NOMO-1 (cell line): ENCODE measurements around the gene ITFG1.

ENCODE experiments used
- DNase-seq, 2 experiments: peaks; one replicate each; lab custom pipeline; 2025; ENCODE audit not compliant: unreplicated experiment in 2 of 2; lab: John Stamatoyannopoulos, UW

ITFG1 gene

DNA sequence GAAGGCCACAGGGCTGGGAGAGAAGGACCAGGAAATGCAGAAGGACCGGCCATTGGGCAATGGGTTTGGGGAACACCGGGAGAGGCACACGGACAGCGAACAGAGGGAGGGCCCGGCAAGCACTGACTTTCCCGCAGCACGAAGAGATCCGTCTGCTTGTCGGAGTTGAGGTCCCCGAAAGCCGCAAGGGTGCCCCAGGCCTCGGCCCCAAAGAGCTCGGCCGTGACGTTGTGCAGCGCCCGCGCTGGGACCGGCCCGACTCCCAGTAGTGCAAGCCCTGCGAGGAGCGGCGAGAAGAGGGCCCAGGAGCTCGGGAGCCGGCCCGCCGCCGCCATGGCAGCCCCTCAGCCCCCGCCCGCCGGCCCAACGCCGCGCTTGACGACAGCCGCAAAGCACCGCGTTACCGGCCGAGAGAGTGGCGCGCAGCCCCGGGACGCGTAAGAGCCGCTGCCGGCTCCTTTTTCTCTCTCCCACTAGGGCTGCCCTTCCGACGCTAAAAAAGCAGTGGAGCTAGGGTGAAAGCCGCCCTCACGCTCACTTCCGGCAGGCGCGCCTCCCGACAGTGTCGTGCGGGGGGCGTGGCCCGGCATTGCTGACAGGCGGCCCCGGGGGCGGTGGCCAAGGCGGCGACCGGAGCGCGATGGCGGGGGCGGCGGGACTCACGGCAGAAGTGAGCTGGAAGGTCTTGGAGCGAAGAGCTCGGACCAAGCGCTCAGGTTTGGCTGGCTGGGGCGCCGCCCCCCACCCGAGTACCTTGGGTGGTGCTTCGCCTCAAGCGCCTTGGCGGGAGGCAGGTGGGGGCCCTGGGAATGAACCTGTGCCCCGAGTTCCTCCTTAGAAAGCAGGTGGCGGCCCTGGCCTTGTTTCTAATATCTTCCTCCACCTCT lies at the start of gene ITFG1, which contains the start of gene PHKB:
Gene ITFG1 (minus strand): TSS at position 353 of the 887 bp plus-strand sequence. CDS start 18 bp downstream, at position 335.
Gene PHKB (plus strand): TSS at position 621 of the 887 bp plus-strand sequence. CDS start 20 bp downstream, at position 641.
- peak; percentile 87 to 93 for DNase-seq

DNA sequence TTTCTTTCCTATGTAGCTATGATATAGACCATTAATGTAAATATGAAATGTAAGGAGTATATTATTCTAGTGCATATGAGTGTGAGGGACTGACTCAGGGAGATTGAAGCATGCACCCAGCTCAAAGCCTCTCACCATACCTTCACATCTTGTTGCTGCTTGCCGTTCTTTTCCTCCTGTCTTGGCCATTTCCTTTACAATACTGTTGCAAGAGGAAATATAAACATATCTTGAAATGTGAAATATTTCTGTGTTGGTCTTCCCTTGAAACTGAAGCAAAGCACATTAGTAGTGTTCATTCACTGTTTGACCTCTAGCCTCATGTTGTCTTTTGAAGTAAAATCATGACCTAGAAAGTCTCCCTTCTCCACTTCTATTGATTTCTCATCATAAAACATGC lies 46.8 kb upstream of the ITFG1 start:
- no peak for DNase-seq

DNA sequence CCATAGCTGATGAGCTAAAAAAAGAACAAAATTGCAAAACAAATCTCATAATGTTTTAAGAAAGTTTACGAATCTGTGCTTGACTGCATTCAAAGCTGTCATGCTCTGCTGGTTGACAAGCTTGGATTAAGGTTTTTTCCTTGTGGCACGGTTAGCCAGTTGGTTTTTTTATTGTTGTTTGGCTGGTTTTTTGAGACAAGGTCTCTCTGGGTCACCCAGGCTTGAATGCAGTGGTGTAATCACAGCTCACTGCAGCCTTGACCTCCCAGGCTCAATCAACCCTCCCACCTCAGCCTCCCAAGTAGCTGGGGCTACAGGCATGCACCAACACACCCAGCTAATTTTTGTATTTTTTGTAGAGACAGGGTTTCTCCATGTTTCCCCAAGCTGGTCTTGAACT lies 45.9 kb upstream of the ITFG1 start:
- no peak for DNase-seq

DNA sequence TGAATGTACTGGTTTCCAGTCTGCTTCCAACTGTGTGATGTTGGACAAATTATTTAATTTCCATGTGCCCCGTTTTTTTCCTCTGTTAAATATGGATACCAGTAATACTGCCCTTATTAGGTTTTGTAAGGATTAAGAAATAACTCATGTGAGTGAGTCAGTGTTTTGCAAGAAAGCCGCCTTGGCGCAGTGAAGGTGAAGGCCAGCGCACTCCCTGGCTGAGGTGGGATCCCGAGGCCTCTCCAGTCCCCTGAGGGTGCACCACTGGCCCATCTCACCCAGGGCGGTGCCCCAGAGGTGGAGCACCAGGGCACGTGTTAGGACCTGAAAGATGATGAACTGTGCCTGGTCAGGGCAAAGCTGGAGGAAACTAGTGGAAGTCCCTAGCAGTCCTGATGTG lies 43.7 kb upstream of the ITFG1 start:
- DNase-seq, result no peak

DNA sequence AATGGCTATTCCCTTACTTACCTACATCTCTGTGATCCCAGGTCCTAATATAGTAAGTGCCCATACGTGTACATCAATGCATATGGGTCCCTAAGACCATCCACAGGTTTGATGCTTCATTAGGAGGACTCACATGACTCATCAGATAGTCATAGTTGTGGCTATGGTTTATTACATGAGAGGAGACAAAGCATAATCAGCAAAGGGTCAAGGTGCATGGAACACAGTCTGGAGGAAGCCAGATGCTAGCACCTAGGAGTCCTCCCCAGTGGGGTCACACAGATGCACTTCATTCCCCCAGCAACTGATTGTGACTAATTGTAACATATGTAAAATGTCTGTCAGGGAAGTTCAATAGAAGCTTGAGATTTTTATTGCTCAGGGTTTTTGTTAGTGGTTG lies 43.1 kb upstream of the ITFG1 start:
- no peak for DNase-seq

DNA sequence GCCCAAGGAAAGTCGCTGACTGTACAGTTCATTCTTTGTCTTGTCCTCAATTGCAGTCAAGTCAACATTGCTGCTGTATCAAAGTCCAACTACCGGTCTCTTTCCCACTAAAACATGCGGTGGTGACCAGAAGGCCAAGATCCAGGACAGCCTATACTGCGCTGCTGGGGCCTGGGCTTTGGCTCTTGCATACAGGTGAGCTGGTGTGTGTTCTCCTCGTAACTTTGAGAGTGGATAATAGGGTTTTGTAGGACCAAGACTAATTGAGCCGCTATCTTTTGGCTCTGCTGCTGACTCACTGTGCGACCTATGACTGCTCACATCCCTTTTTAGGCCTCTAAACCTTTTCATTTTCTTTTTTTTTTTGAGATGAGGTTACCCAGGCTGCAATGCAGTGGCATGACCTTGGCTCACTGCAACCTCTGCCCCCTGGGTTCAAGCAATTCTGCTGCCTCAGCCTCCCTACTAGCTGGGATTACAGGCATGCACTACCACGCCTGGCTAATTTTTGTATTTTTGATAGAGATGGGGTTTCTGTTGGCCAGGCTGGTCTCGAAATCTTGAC lies 38.9 kb upstream of the ITFG1 start:
- DNase-seq, result no peak

DNA sequence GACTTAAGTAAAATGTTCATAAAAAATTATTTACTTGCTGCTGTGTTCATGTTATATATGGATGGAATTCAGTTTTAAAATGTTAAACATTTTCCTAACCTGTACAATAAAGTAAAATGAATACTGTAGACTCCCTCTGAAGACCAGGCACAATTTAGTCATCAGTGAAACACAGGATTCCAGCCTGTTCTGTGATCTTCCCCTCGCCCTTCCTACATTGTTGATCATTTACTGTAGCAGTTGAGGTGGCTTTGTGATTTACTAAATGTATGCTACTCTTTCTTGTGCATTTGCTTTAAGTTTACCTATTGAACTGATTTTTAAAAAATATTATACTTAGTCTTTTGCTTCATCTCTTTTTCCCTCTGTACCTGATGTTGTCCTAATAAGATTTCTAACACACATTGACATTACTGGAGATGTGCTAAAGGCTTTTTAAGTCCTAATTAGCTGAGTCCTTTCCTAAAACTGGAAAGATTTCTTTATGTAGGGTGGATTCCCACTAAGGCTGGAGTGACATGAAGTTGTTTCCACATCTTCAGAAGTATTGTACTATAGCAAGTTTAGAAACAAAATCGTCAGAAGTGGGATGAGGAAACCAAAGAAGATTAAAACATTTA lies 38.3 kb upstream of the ITFG1 start:
- no peak for DNase-seq

DNA sequence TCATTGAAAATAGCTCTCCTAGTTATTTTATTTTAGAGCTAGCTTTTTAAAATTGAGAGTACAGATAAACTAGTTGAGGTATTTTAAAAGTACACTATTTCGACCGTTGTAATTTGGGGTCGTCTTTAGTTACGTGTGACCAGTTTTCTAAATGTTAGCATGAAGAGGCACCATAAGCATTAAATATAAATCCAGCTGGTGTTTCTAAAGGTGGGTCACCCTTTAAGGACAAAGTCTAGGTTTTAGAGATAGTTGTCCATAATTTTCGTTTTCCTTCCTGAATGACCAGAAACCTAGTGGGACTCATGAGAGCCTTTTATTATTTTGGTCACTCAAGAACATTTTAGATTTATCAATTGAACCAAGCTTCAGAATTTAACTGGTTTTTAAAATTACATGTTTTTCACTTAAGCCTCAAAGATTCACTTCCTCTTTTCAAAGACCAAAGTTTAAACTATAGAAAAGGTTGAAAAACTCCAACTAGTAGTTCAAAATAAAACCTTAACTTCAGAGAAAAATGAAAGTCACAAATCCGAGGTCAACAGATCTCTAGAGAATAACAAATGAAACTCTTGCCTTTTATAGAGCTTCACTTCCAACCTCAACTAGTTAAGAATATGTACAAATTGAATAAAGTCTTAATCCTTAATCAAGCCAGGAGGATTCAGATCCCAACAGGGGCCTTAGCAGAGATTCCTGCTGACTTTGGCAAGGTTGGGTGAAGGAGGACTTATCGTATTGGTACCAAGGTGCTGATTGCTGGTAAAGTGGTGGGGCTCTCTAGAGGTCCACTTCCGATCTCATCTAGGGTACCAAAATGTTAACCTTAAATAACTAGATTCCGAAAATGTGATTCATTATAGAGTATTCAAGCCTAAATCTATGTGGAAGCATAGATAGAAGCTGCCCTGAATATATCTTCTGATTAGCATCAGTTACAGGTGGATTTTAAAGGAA lies 32.8 kb upstream of the ITFG1 start:
- peak in 1 of 2 experiments; percentile 74 for DNase-seq

DNA sequence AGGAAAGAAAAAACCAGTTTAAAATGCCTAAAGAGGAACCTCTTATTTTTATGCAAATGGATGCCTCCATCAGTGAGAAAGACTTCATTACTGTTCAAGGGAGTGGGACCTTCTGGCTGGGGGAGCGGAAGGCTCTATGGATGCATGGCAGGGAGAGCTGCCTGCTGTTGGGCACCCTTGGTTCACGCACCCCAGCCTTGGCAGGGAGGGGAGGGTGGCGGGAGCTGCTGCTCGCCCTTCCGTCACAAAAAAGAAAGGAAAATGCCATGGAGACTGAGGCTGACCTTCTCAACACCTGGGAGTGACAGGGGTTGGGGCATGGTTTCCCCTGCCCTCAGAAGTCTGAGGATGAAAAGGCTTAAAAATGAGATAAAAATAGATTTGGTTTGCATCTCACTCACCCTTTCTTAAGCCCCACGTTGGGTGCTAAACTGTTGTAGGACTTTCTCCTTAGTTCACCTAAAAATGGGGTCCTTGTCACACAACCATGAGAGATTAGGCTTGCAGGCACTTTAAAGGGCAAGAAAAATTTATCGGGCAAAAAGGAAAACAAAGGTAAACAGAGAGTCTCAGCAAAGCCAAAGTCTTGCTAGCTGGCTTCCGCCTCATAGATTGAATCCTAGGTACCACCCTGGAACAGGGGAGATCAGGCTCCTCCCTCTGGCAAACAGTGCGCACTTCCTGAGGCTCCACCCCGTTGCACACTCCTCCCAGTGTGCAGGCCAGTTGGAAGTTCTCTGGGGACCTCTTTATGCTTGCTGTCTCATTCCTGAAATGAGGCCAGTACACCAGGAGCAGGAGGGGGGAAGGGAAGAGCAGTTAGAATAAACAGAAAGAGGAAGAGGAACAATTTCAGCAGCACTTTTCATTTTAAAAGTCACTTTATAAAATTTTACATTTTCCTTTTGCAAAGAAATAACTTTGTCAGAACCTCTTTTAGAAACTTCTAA lies 31.8 kb upstream of the ITFG1 start:
- peak; percentile 81 to 83 for DNase-seq

DNA sequence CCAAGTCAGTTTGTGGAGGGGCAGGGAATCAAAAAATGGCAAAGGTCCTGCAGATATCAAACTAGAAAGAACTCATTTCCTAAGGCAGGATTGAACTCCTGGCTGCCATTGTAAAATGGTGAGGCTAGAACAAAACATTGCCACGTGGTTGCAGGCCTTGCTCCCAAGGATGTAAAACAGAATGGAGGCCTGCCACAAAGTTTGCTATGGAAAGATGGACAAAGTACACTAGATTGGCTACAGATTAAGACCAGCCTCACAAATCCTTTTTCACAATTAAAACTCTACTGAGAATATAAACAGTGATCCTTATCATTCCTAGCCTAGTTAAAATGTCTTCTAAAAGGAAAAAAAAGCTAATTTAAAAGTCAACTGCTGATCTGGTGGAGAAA lies 31.2 kb upstream of the ITFG1 start:
- no peak for DNase-seq

DNA sequence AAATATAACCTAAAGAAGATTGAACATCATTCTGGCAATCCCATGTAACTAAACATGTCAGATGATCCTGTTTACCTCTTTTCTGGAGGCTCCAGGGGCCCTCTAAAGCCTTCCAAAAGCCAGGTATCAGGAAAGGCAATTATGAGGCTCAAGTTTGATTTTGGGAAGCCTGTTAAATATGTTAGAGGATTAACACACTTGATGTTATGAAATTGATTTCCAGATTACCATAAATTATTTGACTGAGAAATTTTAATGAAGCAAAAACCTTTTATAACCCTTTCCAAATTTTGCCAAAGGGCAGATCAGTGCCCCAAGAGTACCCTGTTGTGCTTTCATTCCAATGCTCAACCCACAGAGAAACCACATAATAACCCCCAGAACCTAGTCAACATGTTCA lies 29.6 kb upstream of the ITFG1 start:
- DNase-seq, result no peak

DNA sequence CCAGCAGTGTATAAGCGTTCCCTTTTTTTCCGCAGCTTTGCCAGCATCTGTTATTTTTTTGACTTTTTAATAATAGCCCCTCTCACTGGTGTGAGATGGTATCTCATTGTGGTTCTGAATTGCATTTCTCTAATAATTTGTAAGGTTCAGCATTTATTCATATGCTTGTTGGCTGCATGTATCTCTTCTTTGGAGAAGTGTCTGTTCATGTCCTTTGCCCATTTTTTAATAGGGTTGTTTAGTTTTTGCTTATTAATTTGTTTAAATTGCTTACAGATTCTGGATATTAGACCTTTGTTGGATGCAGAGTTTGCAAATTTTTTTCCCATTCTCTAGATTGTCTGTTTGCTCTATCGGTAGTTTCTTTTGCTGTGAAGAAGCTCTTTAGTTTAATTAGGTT lies 27.2 kb upstream of the ITFG1 start:
- DNase-seq, result no peak

DNA sequence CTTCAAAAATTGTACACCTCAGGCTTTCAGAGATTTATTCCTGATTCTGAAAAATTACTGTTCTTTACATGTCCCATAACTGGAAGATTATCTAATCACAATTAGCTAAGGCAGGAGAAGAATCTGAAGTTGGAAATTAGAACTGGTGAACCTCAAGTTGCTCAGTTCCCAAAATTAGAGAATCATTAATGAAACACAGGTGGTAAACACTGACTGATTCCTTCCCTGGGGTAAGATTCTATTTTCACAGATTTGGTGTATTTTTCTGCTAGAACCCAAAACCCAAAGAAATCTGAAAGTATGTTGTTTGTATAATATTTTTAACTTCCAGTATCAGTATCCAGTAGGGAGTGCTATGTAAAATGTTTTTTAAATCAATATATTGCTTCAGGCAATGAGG lies 26.0 kb upstream of the ITFG1 start:
- no peak for DNase-seq

DNA sequence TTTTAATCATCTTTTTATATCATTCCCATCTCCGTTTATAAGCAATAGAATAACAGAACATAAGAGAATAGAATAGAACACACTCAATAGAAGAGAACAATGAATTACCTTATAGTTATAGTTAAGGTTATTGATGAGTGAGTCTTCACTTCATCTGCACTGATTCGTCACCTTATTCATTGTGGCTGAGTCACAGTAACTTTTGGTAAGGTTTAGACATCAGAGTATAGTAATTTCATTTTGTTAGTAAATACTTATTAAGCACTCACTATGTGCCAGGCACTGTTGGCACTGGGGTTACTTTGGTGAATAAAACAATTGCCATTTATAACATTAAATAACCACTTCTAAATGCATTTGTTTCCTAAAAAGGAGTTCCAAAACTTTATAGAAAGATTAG lies 22.8 kb upstream of the ITFG1 start:
- DNase-seq, result no peak

DNA sequence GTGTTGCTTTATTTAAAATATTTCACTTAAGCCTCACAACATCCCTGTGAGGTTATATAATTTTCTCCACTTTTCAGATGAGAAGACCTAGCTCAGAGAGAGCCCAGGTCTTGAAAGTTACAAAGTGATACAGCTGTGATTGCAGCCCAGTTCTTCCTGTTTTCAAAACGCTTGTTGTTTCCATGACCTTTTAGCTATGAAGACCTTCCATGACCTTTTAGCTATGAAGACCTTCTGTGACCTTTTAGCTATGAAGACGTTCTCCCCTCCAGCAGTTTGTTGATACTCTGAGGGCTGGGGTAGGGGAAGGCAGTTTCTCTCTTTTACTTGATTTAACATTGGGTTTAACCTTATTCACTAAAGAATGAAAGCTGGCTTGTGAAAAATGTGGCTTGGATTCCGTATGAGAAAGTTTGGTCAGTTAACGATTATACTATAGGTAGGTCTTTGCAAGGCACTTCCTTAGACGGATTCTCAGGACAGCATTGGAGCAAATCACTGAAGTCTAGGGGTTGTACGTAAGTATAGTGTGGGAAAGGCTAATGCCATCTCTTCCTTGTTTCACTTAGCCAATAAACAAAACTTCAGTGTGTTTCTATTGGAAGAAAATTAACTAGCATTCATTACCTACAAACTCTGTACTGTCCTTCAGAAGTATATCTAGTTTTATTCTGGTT lies 21.0 kb upstream of the ITFG1 start:
- no peak for DNase-seq

DNA sequence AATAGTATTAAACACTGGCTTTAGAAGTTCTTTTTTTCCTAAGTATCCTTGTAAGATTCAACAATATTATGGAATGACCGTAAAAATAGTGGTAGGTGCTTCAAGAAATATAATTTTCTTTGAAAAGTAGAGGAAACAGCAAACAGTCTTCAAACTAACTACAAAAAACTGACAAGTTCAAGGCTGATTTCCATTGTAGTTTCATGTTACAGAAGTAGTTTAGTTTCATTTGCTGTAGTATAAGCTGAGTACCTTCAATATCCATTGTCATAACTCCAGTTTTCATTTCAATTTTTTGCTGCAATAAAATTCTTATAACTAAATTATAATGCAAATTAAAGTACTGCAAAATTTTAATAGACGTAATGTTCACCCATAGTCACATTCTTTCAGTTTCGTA lies 19.5 kb upstream of the ITFG1 start:
- no peak for DNase-seq

DNA sequence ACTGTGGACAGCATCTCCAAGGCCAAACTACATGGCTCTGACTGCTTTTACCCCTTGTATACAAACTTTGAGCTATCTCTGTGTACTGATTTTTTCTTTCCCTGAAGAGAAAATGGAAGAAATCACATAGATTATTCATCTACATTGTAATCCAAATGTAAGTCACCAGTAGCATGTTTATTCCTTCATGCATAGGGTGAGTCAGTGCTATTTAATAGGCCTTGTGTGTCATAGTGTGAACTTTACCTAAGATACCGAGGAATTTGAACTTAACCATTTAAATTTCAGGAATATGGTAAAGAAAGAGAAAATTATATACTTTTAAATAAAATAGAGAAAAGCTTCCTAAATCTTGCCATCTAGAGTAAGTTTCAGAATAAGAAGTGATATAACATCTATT lies 16.8 kb upstream of the ITFG1 start:
- DNase-seq, result no peak

DNA sequence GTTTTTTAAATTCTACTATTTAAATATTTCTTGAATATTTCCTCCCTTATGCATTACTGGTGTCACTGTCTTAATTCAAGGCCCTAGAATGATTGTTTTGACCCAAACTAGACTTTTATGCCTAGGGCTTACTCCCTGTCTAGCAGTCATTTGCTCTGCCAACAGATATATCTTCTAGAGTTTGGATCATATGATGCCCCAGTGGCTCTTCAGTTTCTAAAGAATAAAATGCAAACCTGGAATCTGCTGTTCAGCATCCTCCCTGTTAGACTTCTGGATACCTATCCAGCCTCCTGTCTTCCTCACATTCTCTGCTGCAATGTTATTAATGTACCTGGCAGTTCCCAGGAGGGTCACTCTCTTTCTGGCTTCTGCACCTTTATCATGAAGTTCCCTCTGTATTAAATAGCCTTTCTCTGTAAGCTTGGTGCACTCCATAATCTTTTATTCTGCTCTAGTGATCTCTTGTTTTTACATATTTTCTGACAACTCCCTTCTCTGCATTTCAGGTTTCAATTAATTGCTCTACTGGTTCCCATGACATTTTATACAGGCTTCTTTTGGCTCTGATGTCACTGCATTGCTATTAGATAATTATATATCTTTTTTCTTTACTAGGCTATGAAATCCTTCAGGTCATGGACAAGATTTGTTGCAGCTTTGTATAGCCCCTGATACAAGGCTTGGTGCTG lies 15.9 kb upstream of the ITFG1 start:
- no peak for DNase-seq
